ENCODE data around the gene GABRB1. TPM values are rescaled to one million over a fixed set of nuclear protein-coding genes. Genes with fewer than 3 reads are reported as not detected.

The GABRB1 gene
- total RNA-seq, 3 donors from 2014 or later, result 2.5 TPM; not detected in 2

GRCh38 chr4:47263721-47264120 lies 232.4 kb downstream of the GABRB1 start:
- intact Hi-C loops (cut with DNase I; ENCODE audit: low total_unique reads), result no loop called here
- TF ChIP-seq, protein P1, sequence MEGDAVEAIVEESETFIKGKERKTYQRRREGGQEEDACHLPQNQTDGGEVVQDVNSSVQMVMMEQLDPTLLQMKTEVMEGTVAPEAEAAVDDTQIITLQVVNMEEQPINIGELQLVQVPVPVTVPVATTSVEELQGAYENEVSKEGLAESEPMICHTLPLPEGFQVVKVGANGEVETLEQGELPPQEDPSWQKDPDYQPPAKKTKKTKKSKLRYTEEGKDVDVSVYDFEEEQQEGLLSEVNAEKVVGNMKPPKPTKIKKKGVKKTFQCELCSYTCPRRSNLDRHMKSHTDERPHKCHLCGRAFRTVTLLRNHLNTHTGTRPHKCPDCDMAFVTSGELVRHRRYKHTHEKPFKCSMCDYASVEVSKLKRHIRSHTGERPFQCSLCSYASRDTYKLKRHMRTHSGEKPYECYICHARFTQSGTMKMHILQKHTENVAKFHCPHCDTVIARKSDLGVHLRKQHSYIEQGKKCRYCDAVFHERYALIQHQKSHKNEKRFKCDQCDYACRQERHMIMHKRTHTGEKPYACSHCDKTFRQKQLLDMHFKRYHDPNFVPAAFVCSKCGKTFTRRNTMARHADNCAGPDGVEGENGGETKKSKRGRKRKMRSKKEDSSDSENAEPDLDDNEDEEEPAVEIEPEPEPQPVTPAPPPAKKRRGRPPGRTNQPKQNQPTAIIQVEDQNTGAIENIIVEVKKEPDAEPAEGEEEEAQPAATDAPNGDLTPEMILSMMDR (IDR thresholded peaks at IDR 0.05), result no peak
- TF ChIP-seq POLR2AphosphoS5 (IDR thresholded peaks at IDR 0.05) (no peak), POLR2A (IDR thresholded peaks at IDR 0.05) (no peak)
- H3K4me1 ChIP-seq, result no peaks in the 10 kb centered on the region
- H3K4me3 ChIP-seq, result no peak overlapping the region
- H3K27ac ChIP-seq, result no peak overlapping the region
- H3K27me3 ChIP-seq, result no peaks in the 10 kb centered on the region
- no peaks in the 10 kb centered on the region for H3K9me3 ChIP-seq
- DNase-seq (ENCODE audit: low spot score in 2 of 2), result no peak
- no peaks in the 10 kb centered on the region for H3K36me3 ChIP-seq

GRCh38 chr4:47270201-47270888 lies 239.0 kb downstream of the GABRB1 start:
- Histone ChIP-seq H3K4me1 (no peaks in the 10 kb centered on the region), H3K36me3 (no peaks in the 10 kb centered on the region), H3K27me3 (no peaks in the 10 kb centered on the region), H3K27ac (no peak overlapping the region), H3K9me3 (no peaks in the 10 kb centered on the region), H3K4me3 (no peak overlapping the region)
- TF ChIP-seq POLR2AphosphoS5 (IDR thresholded peaks at IDR 0.05), result no peak
- TF ChIP-seq, protein P1 (IDR thresholded peaks at IDR 0.05), result no peak
- no peak for TF ChIP-seq POLR2A (IDR thresholded peaks at IDR 0.05)
- intact Hi-C loops (cut with DNase I; ENCODE audit: low total_unique reads), result no loop called here
- no peak for DNase-seq (ENCODE audit: low spot score in 2 of 2)

DNA sequence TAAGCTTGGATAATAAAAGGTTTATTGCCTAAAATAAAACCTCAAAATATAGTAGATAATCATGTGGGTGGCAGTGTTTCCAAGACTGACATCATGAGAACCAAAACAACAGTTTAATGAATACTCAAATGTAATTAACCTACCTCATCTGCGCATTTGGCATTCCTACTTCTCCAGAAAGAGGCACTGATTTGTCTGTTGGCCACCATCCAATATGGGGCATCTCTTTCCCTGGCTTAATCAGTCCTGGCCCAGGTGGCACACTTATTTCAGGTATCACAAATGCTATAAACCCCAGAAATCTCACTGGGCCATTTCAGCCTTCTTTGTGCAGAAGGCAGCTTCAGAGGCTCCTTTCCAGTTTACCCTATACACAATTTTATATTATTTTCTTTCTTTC lies 239.9 kb downstream of the GABRB1 start:
- Histone ChIP-seq H3K36me3 (no peaks in the 10 kb centered on the region), H3K9me3 (no peaks in the 10 kb centered on the region), H3K27ac (no peak overlapping the region), H3K27me3 (no peaks in the 10 kb centered on the region), H3K4me3 (no peak overlapping the region), H3K4me1 (no peaks in the 10 kb centered on the region)
- no peak for DNase-seq (ENCODE audit: low spot score in 2 of 2)
- intact Hi-C loops (cut with DNase I; ENCODE audit: low total_unique reads), result no loop called here
- no peak for TF ChIP-seq POLR2A (IDR thresholded peaks at IDR 0.05)
- TF ChIP-seq, protein P1 (IDR thresholded peaks at IDR 0.05), result no peak
- no peak for TF ChIP-seq POLR2AphosphoS5 (IDR thresholded peaks at IDR 0.05)

DNA sequence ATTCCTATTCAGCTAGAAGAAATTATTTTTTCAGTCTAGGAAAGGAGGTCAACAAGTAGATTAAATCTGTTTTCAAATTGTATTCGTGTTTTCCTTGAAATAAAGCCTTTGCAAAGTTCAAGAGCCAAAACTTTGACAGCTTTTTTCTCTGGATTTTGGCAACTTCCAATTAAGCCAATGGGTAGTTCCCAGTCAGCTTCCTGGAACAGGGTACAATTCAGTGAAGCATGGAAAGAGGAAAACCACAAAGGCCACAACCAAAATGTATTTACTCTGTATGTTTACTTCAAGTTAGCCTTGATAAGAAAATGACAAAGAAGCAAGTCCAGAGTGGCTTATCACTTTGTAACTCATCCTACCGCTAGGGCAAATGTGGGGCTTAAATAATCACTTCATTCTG lies 243.5 kb downstream of the GABRB1 start:
- Histone ChIP-seq H3K27ac (no peak overlapping the region), H3K4me1 (no peaks in the 10 kb centered on the region)
- intact Hi-C loops (cut with DNase I; ENCODE audit: low total_unique reads), result loop anchor here (1.0 kb wide), 1 partner anchor 10 kb away; no protein-coding TSS in a partner anchor

DNA sequence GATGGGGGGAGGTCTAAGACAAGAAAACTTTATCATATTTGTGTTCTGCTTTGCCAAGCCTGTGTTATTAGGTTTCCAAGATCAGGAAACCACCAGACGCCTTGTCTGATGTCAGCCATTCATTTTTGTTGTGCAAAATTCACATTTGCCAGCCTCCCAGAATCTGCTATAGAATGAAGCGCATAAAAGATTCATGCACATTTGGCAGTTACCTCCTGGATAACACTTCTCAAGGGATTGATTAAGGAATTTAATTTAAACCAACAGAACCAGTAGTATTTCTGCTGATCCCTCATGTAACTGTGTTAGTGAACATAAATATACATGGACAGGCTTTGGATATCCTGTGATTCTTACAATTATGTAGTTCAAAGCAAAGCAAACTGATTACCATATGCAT lies 244.2 kb downstream of the GABRB1 start:
- no peaks in the 10 kb centered on the region for H3K9me3 ChIP-seq
- TF ChIP-seq POLR2AphosphoS5 (IDR thresholded peaks at IDR 0.05) (no peak), POLR2A (IDR thresholded peaks at IDR 0.05) (no peak)
- TF ChIP-seq, protein P1 (IDR thresholded peaks at IDR 0.05), result no peak
- no peak overlapping the region for H3K4me3 ChIP-seq
- no peaks in the 10 kb centered on the region for H3K4me1 ChIP-seq
- H3K27me3 ChIP-seq, result no peaks in the 10 kb centered on the region
- no peak for DNase-seq (ENCODE audit: low spot score in 2 of 2)
- intact Hi-C loops (cut with DNase I; ENCODE audit: low total_unique reads), result loop anchor here (1.0 kb wide), 1 partner anchor 10 kb away; no protein-coding TSS in a partner anchor
- H3K27ac ChIP-seq, result no peak overlapping the region
- no peaks in the 10 kb centered on the region for H3K36me3 ChIP-seq

More for the DNA sequence above, 243.5 kb downstream of the GABRB1 start:
- Histone ChIP-seq H3K36me3 (no peaks in the 10 kb centered on the region), H3K4me3 (no peak overlapping the region), H3K9me3 (no peaks in the 10 kb centered on the region), H3K27me3 (no peaks in the 10 kb centered on the region)
- TF ChIP-seq POLR2A (IDR thresholded peaks at IDR 0.05), result no peak
- TF ChIP-seq, protein P1 (IDR thresholded peaks at IDR 0.05), result no peak
- TF ChIP-seq POLR2AphosphoS5 (IDR thresholded peaks at IDR 0.05), result no peak
- DNase-seq (ENCODE audit: low spot score in 2 of 2), result no peak
